ENCODE data around the gene ECE1. TPM values are rescaled to one million over a fixed set of nuclear protein-coding genes. Genes with fewer than 3 reads are reported as not detected.

Gene ECE1
- total RNA-seq, 4 donors from 2014 or later: 74.5 to 146 (median 97.2) TPM

DNA sequence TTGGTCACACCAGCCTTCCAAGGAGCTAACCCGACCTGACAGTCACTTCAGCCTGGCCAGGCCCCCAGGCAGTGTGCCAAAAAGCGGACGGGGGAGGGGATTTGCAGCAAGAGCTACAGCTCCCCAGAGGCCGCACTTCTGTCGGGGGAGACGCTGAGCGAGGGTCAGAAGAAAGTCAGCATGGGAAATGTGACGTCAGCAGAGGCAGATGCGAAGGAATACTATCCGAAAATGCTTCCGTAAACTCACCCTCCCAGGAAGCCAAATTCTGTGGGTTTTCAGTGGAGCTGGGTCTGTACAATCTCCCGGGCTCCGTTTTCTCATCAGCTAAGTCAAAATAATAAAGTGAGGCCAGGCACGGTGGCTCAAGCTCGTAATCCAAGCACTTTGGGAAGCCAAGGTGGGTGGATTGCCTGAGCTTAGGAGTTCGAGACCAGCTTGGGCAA is 28.5 kb upstream of the ECE1 start:
- intact Hi-C loops (cut with DNase I): no loop called here
- no peaks in the 10 kb centered on the region for H3K27me3 ChIP-seq
- WGBS, 2 donors: 34 to 37% methylated on average over 16 of the region's 16 CpGs
- TF ChIP-seq POLR2A (IDR thresholded peaks at IDR 0.05): peak in 1 of 2 donors; percentile 33
- TF ChIP-seq, protein P1, sequence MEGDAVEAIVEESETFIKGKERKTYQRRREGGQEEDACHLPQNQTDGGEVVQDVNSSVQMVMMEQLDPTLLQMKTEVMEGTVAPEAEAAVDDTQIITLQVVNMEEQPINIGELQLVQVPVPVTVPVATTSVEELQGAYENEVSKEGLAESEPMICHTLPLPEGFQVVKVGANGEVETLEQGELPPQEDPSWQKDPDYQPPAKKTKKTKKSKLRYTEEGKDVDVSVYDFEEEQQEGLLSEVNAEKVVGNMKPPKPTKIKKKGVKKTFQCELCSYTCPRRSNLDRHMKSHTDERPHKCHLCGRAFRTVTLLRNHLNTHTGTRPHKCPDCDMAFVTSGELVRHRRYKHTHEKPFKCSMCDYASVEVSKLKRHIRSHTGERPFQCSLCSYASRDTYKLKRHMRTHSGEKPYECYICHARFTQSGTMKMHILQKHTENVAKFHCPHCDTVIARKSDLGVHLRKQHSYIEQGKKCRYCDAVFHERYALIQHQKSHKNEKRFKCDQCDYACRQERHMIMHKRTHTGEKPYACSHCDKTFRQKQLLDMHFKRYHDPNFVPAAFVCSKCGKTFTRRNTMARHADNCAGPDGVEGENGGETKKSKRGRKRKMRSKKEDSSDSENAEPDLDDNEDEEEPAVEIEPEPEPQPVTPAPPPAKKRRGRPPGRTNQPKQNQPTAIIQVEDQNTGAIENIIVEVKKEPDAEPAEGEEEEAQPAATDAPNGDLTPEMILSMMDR (IDR thresholded peaks at IDR 0.05): no peak
- peak; percentile 96 to 97 for DNase-seq
- H3K9me3 ChIP-seq: no peaks in the 10 kb centered on the region
- H3K36me3 ChIP-seq: no peaks in the 10 kb centered on the region
- H3K4me1 ChIP-seq: peaks cover 70 to 95% of the 10 kb centered on the region in 2 donors
- no peak overlapping the region for H3K4me3 ChIP-seq (replicated peaks in 1 of 3)
- H3K27ac ChIP-seq: peak overlapping the region; percentile 76 to 96 (median 79)

DNA sequence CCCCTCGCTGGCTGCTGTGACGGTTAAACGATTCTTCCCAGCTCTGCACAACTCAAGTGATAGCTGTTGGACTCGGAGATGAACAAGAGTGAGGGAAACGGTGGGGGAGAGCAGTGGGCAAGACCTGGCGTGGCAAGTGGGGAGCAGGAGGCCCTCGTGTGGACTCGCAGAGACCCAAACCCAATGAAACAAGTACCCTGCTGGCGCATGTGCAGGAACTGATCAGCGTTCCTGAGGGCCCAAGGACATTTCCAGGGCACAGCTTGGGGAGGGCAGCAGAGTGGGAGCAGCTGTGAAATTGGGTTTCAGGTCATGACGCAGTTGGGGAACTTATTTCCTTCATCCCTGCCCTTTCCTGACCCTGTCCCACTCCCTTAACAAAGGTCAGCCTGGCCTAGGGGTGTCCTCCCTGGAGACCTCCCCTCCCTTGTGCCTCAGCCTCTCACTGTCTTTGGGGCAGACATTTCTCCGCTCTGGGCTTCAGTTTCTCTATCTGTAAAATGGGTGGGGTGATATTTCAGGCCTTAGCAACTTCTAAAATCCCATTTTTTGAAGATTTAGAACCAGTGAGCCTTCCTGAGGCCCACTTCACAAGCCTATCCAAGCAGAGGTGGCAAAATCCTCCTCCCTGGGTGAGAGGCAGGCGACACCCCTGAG is 27.9 kb upstream of the ECE1 start:
- no peak for DNase-seq
- Histone ChIP-seq H3K4me3 (replicated peaks in 1 of 3) (no peak overlapping the region), H3K4me1 (peaks cover 65 to 95% of the 10 kb centered on the region in 2 donors), H3K27me3 (no peaks in the 10 kb centered on the region), H3K27ac (peak overlapping the region; percentile 76 to 96 (median 79)), H3K9me3 (no peaks in the 10 kb centered on the region), H3K36me3 (no peaks in the 10 kb centered on the region)
- 65 to 75% methylated on average over 13 of the region's 13 CpGs for WGBS, 2 donors
- intact Hi-C loops (cut with DNase I): no loop called here
- TF ChIP-seq POLR2A (IDR thresholded peaks at IDR 0.05): no peak
- TF ChIP-seq, protein P1 (IDR thresholded peaks at IDR 0.05): no peak

DNA sequence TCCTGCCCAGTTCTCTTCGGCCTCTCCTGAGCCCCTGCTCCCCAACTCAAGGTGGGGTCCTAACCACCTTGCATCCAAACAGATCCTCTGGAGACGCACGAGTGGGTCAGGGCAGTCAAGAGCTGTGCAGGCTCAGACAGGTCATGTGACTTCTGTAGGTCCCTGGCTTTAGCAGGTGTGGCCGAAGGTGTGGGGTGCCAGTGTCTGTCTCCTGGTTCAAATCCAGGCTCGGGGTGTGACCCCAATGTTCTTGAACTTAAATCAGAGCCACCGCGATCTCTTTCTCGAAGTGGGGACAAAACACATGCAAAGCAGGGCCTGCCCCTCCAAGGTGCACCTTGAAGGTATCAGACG is 27.4 kb upstream of the ECE1 start:
- TF ChIP-seq, protein P1 (IDR thresholded peaks at IDR 0.05): no peak
- no peak for TF ChIP-seq POLR2A (IDR thresholded peaks at IDR 0.05)
- DNase-seq: no peak
- peak overlapping the region; percentile 76 to 96 (median 79) for H3K27ac ChIP-seq
- 63 to 71% methylated on average over 8 of the region's 9 CpGs for WGBS, 2 donors
- no peaks in the 10 kb centered on the region for H3K36me3 ChIP-seq
- no peak overlapping the region for H3K4me3 ChIP-seq (replicated peaks in 1 of 3)
- H3K27me3 ChIP-seq: no peaks in the 10 kb centered on the region
- intact Hi-C loops (cut with DNase I): no loop called here
- no peaks in the 10 kb centered on the region for H3K9me3 ChIP-seq
- H3K4me1 ChIP-seq: peaks cover 59 to 95% of the 10 kb centered on the region in 2 donors

DNA sequence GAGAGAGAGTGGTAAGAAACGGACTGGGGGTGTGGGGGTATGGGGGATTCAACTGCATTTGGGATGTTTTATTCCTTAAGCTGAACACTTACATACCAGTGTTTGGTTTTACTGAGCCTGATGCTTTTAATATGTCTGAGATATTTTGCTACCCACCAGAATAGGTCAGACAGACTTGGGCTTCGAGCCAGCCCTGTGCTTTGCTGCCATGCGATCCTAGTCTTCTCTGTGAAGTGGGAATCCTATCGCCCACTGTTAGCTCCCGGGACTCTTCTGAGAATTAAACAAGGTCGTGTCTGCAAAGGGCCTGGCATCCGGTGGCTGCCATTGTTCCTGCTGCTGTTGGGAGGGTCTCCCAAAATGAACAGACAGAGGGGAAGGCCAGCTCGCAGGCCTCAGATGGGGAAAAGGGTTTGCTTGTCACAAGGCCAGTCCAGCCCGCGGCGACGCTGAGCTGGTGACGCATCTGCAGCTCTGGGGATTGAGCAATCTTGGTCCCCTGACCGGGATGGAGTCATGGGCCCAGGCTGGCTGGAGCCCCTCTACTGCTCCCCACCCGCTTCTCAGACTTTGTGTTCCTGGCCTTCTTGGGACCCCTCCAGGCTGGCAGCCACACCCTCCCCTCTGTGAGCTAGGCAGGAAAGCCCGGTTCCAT is 26.9 kb upstream of the ECE1 start:
- TF ChIP-seq POLR2A (IDR thresholded peaks at IDR 0.05): no peak
- TF ChIP-seq, protein P1 (IDR thresholded peaks at IDR 0.05): no peak
- intact Hi-C loops (cut with DNase I): no loop called here
- Histone ChIP-seq H3K36me3 (no peaks in the 10 kb centered on the region), H3K4me1 (peaks cover 54 to 94% of the 10 kb centered on the region in 2 donors), H3K27me3 (no peaks in the 10 kb centered on the region), H3K27ac (peak overlapping the region; percentile 76 to 96 (median 79)), H3K4me3 (replicated peaks in 1 of 3) (no peak overlapping the region), H3K9me3 (no peaks in the 10 kb centered on the region)
- WGBS, 2 donors: 63 to 79% methylated on average over 16 of the region's 16 CpGs
- DNase-seq: peak; percentile 48 to 52
